T-helper 17 cell (primary cell): ENCODE data around the gene ADAMTS13. TPM values are rescaled to one million over a fixed set of nuclear protein-coding genes. Genes with fewer than 3 reads are reported as not detected.

Experiments
- ATAC-seq: fragments of 150-1000 bp; cut with Tn5 transposase; 2 replicates; pipeline ENCODE4 v1.10.0; 2021; ENCODE audit warnings: mild to moderate bottlenecking, moderate library complexity
- DNase-seq, 3 donors: peaks; one replicate each; pipeline versions ENCODE4 v3.0.0 to v3.0.0-alpha.2; 2020 to 2021
- H3K9me3 ChIP-seq: one replicate; pipeline ENCODE4 v1.7.0; 2013; ENCODE audit warnings: low read length, mild to moderate bottlenecking; ENCODE audit not compliant: control insufficient read depth, poor library complexity, severe bottlenecking
- H3K27ac Mint-ChIP-seq: one replicate; pipeline ENCODE4 v1.8.0; 2022; ENCODE audit warnings: mild to moderate bottlenecking, moderate library complexity, mixed read lengths
- H3K27me3 Mint-ChIP-seq: one replicate; pipeline ENCODE4 v1.8.0; 2022; ENCODE audit warnings: mixed read lengths
- H3K36me3 Mint-ChIP-seq: one replicate; pipeline ENCODE4 v1.8.0; 2022; ENCODE audit warnings: low read depth, mixed read lengths
- H3K4me1 Mint-ChIP-seq: one replicate; pipeline ENCODE4 v1.8.0; 2022; ENCODE audit warnings: mild to moderate bottlenecking, mixed read lengths
- H3K4me3 Mint-ChIP-seq: one replicate; pipeline ENCODE4 v1.8.0; 2022; ENCODE audit warnings: mild to moderate bottlenecking, moderate library complexity, mixed read lengths
- total RNA-seq, 4 donors: library from RNA in 2 of 4; stranded (reverse) in 2 of 4; gene quantifications; one replicate each; pipeline ENCODE4 v1.2.3 and lab custom pipeline; 2022 to 2026

The ADAMTS13 gene
- total RNA-seq, 2 donors from 2014 or later = 1.1 to 1.9 TPM

DNA sequence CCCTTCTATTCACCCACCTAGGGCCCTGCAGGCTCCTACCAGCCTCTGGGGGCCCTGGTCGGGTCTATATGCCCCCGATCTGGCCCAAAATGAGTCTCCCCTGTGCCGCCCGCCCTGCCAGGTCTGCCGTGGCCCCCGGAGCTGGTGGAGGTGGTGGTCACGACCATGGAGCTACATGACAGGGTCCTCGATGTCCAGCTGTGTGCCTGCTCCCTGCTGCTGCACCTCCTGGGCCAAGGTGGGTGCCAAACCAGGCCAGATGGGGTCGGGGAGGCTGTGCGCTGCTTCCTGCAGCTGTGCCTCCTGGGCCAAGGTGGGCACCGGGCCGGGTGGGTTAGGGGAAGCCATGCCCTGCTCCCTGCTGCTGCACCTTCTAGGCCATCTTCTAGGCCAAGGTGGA, 21.9 kb upstream of the ADAMTS13 start:
- H3K36me3 Mint-ChIP-seq = no peaks in the 10 kb centered on the region
- no peaks in the 10 kb centered on the region for H3K9me3 ChIP-seq
- H3K27me3 Mint-ChIP-seq = no peaks in the 10 kb centered on the region
- H3K4me1 Mint-ChIP-seq = peaks cover 6% of the 10 kb centered on the region
- ATAC-seq (no peak), DNase-seq (no peak)
- H3K27ac Mint-ChIP-seq = no peak overlapping the region
- no peak overlapping the region for H3K4me3 Mint-ChIP-seq

GRCh38 chr9:133401588-133401987, 20.6 kb upstream of the ADAMTS13 start:
- Mint-ChIP-seq H3K4me1 (peaks cover 6% of the 10 kb centered on the region), H3K4me3 (no peak overlapping the region), H3K27me3 (no peaks in the 10 kb centered on the region), H3K36me3 (peaks cover 3% of the 10 kb centered on the region), H3K27ac (peak overlapping the region; percentile 9)
- no peak for DNase-seq
- ATAC-seq = no peak
- H3K9me3 ChIP-seq = no peaks in the 10 kb centered on the region

DNA sequence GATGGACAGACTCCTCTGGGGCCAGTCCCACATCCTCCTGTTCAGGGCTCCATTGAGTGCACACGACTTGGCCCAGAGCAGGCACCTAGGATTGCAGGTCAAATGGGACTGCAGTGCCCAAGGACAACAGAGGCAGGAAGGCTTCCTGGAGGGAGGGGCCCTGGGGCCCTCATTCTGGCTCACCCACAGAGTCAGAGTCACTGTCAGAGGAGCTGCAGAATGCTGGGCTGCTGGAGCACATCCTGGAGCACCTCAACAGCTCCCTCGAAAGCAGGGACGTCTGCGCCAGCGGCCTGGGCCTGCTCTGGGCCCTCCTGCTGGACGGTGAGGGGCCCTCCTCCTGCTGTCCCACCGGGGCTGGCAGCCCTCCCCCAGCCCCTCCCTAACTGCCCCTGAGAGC, 19.5 kb upstream of the ADAMTS13 start:
- Mint-ChIP-seq H3K27me3 (no peaks in the 10 kb centered on the region), H3K27ac (peak overlapping the region; percentile 9), H3K4me3 (no peak overlapping the region), H3K4me1 (peaks cover 7% of the 10 kb centered on the region), H3K36me3 (peaks cover 3% of the 10 kb centered on the region)
- ATAC-seq (no peak), DNase-seq (no peak)
- H3K9me3 ChIP-seq = no peaks in the 10 kb centered on the region

DNA sequence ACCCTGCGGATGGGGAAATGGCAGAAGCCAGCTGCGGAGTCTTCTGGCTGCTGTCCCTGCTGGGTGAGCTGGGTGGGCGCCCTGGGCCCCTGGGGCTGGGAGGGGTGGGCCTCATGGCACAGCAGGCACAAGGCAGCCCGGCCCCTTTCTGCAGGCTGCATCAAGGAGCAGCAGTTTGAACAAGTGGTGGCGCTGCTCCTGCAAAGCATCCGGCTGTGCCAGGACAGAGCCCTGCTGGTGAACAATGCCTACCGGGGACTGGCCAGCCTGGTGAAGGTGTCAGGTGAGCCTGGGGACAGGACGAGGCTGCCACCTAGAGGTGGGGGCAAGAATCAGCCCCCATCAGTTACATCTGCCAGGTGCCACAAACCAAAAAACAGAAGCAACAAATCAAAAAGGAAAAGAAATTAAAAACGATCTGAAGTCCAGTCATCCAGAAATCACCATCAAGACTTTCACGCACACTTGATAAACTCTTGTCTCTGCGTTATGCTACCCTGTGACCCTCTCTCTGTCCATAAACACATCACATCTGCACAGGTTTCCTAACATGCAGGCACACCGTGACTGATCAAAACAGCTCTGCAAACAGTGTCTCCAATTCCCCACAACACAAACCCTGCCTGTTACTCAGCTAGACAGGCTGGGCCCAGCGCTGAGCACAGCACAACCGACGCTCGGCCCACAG, 18.3 kb upstream of the ADAMTS13 start:
- Mint-ChIP-seq H3K27me3 (no peaks in the 10 kb centered on the region), H3K4me1 (peaks cover 7% of the 10 kb centered on the region), H3K27ac (no peak overlapping the region), H3K4me3 (no peak overlapping the region), H3K36me3 (peaks cover 3% of the 10 kb centered on the region)
- ATAC-seq (peak; percentile 49), DNase-seq (peak; percentile 35 to 59 (median 41))
- no peaks in the 10 kb centered on the region for H3K9me3 ChIP-seq

DNA sequence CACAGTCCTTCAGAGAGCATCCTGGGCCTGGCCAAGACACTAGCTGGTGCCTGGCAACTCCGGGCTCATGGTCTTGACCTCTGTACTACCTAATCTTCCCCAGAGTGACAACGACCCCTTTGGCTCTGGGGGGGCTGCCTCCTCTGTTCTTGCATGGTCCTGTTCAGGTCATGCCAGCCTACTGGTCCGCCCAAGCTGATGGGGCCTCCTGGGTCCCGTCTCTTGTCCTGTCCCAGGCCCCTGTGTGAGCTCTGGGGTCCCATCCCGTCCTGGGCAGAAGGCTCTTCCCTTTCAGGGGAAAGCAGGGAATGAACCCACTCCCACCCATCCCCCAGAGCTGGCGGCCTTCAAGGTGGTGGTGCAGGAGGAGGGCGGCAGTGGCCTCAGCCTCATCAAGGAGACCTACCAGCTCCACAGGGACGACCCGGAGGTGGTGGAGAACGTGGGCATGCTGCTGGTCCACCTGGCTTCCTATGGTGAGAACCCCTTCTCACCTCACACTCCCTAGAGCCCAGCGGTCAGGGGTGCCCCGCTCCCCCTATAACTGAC, 17.6 kb upstream of the ADAMTS13 start:
- no peaks in the 10 kb centered on the region for H3K27me3 Mint-ChIP-seq
- peaks cover 3% of the 10 kb centered on the region for H3K36me3 Mint-ChIP-seq
- DNase-seq (no peak), ATAC-seq (no peak)
- peaks cover 7% of the 10 kb centered on the region for H3K4me1 Mint-ChIP-seq
- H3K9me3 ChIP-seq = no peaks in the 10 kb centered on the region
- no peak overlapping the region for H3K4me3 Mint-ChIP-seq
- H3K27ac Mint-ChIP-seq = no peak overlapping the region

DNA sequence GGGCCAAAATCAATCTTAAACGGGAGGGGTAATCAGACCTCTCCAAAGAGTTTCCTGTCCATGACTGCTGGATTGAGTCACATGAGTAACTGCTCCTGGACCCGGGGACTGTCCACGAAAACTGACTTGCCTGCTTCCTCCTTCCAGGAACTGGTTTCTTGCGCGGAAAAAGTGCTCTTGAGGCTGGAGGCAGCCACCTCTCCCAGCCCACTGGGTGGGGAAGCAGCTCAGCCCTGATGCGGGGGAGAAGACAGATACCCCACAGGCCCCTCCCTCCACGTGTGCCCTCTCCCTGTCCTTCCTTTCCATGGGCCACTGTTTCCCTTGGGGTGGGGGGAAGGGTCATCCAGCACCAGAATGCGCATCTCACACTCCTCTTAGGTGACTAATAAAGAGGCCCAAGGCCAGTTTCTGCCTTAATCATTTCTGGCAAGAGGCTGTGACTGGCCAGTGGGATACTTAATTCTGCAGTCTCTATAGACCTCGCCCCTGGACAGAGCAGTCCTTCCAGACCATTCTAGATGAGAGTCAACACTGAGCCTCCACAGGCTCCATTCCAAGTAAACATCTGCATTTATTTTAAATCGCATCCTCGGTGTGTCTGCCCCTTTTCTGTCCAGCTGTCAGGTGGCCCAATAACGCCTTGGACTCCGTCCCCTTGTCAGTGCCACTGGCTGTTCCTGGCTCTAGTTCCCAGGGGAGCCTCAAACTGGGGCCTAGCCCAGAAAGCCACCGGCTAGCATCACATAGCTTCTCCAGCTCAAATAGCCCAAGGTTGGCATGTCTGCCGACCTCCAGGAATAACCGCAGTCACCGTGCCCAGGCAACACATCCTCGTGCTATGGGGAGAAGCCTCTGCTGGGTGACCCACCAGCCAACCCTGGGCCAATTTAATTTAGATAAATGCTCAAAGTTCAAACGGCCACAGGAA, 16.4 kb upstream of the ADAMTS13 start:
- ATAC-seq (no peak), DNase-seq (no peak)
- H3K4me3 Mint-ChIP-seq = no peak overlapping the region
- H3K4me1 Mint-ChIP-seq = peaks cover 7% of the 10 kb centered on the region
- H3K36me3 Mint-ChIP-seq = peaks cover 7% of the 10 kb centered on the region
- H3K27ac Mint-ChIP-seq = peak overlapping the region; percentile 79
- no peaks in the 10 kb centered on the region for H3K9me3 ChIP-seq
- no peaks in the 10 kb centered on the region for H3K27me3 Mint-ChIP-seq

DNA sequence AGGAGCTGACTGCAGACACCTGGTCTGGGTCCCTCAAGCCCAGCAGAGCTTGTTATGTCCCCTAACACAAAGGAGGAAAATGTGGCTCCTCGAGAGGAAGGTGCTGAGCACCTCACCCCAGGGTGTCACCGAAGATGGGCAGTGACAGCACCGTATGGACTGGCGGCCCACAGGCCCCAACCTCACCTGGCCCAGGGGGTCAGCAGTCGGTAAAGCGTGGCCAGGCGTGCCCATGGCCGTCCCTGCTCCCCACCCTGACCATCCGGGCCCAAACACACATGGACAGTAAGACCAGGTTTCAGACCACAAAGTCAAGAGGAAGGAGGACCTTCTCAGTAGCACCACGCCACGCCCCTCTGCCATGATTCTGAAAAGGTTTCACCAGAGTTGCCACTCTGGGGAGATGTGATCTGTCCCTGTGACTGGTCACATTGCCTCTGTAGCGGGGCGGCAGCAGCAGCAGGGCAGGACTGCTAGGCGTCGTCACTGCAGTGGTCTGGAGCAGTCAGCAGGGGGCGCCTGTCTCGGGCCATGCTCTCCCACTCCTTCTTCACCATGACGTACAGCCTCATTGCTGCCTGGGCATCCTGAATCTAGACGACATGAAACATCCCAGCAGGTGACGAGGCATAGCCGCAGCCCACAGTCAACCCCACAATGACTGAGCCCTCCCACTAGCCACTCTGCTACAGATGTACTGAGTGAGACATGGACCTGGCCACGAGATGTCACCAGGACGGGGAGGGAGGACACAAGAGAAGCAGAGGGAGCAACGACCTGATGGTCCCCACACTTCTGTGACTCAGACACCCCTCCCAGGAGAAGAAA, 15.5 kb upstream of the ADAMTS13 start:
- H3K27ac Mint-ChIP-seq = peak overlapping the region; percentile 79
- H3K36me3 Mint-ChIP-seq = peaks cover 7% of the 10 kb centered on the region

GRCh38 chr9:133408042-133408441, 14.1 kb upstream of the ADAMTS13 start:
- H3K27me3 Mint-ChIP-seq = no peaks in the 10 kb centered on the region
- no peak overlapping the region for H3K27ac Mint-ChIP-seq
- H3K36me3 Mint-ChIP-seq = peaks cover 7% of the 10 kb centered on the region

More for the DNA sequence above, 15.5 kb upstream of the ADAMTS13 start:
- H3K27me3 Mint-ChIP-seq = no peaks in the 10 kb centered on the region
- H3K4me1 Mint-ChIP-seq = peaks cover 7% of the 10 kb centered on the region
- DNase-seq = peak; percentile 68 to 72 (median 69)
- no peak overlapping the region for H3K4me3 Mint-ChIP-seq
- peak; percentile 95 for ATAC-seq
- no peaks in the 10 kb centered on the region for H3K9me3 ChIP-seq

GRCh38 chr9:133415170-133415569, 7.0 kb upstream of the ADAMTS13 start:
- no peak overlapping the region for H3K4me3 Mint-ChIP-seq
- no peaks in the 10 kb centered on the region for H3K27me3 Mint-ChIP-seq
- peaks cover 30% of the 10 kb centered on the region for H3K4me1 Mint-ChIP-seq
- H3K27ac Mint-ChIP-seq = peak overlapping the region; percentile 79
- DNase-seq = no peak
- H3K36me3 Mint-ChIP-seq = peaks cover 2% of the 10 kb centered on the region
- ATAC-seq = no peak
- no peaks in the 10 kb centered on the region for H3K9me3 ChIP-seq

More at GRCh38 chr9:133408042-133408441, 14.1 kb upstream of the ADAMTS13 start:
- ATAC-seq (no peak), DNase-seq (no peak)
- no peak overlapping the region for H3K4me3 Mint-ChIP-seq
- no peaks in the 10 kb centered on the region for H3K9me3 ChIP-seq
- H3K4me1 Mint-ChIP-seq = peaks cover 12% of the 10 kb centered on the region

DNA sequence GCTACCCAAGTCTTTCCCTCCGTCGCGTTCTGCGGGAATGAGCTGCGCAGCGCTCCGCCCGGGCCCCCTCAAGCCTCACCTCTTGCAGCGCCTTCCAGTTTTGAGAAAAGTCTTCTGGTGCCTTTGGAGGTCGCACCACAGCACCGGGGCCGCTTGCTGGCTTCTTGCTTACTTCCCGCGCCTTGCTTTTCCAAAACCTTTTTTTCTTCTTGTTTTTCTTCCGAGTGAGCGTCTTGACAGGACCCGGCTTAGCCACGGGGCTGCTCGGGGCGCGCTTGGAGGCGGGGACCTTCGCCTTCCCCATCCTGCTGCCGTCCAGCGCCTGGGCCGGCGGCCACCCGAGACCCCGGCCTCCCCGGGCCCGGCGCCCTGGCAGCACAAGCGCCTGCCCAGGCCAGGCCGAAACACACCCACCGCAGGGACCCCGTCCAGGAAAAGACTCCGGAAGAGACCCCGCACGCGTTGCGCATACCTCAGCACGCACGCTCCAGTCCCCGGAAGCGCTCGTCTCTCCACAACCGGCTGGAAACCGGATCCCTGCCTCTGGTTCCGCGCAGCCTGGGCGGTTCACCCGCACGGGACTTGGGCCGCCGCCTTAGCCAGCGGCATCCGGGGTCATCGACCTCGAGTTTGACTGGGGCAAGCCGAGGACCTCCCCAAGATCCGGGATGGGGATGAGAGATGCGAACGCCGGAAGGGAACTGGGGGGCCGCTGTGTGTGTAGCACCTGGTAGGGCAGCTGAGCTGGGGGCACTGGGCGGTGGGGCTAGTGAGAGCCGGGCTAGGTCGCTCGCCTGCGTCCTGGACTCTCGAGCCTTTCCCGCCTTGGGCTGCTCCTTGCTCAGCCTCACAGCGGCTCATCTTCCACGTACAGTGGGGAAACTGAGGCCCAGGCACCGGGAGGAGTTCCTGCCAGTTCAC, 4.4 kb upstream of the ADAMTS13 start, which contains the start of gene REXO4:
Gene REXO4, minus strand, starts transcription at position 470 of the 921 bp plus-strand sequence. Its CDS starts 166 bp downstream, at position 304.
- Mint-ChIP-seq H3K27ac (peak within 1 kb of the TSS; percentile 91), H3K27me3 (no peaks in the 10 kb centered on the region), H3K4me3 (peak within 1 kb of the TSS; percentile 90), H3K36me3 (no peaks in the 10 kb centered on the region), H3K4me1 (peaks cover 38% of the 10 kb centered on the region)
- DNase-seq (peak; percentile 54 to 80 (median 64)), ATAC-seq (peak; percentile 87)
- no peaks in the 10 kb centered on the region for H3K9me3 ChIP-seq

DNA sequence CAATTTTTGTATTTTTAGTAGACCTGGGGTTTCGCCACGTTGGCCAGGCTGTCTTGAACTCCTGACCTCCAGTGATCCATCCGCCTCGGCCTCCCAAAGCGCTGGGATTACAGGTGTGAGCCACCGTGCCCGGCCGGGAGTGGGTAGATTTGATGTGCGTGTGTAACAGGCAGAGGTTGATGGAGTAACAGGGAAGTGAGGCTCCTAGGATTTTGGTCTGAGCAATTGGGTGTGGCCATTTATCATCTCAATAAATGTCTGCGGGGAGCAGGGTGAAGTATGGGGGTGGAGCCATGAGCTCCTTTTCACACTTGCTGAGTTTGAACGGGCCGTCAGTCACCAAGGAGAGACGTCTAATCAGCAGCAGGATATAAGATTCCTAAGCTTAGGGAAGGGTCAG, 3.2 kb upstream of the ADAMTS13 start:
- Mint-ChIP-seq H3K36me3 (no peaks in the 10 kb centered on the region), H3K4me1 (peaks cover 35% of the 10 kb centered on the region), H3K4me3 (peak overlapping the region; percentile 90), H3K27me3 (no peaks in the 10 kb centered on the region), H3K27ac (peak overlapping the region; percentile 91)
- ATAC-seq (no peak), DNase-seq (no peak)
- H3K9me3 ChIP-seq = no peaks in the 10 kb centered on the region

DNA sequence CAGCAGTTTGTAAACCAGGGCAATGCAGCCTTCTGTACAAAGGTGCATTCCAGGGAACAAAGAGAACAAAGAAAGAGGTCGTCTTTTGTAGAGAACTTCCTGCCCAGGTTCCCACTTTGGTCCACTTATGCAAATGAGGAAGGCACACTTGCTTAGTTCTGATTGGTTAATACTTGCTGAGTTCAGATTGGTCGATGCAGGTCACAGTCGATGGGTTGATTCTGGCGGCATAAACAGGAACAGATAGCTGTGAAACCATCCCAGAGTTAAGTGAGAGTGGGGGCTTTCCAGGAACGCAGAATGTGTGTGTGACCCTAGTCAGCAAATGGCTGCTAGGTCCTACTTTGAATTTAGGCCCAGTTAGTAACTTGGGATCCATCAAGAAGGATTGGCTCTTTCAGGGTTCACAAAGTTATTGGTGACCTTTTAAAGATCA, 1.8 kb upstream of the ADAMTS13 start:
- DNase-seq = no peak
- ATAC-seq = peak; percentile 35
- H3K27ac Mint-ChIP-seq = peak overlapping the region; percentile 19
- H3K36me3 Mint-ChIP-seq = no peaks in the 10 kb centered on the region
- H3K4me3 Mint-ChIP-seq = no peak overlapping the region
- peaks cover 28% of the 10 kb centered on the region for H3K4me1 Mint-ChIP-seq
- H3K9me3 ChIP-seq = no peaks in the 10 kb centered on the region
- H3K27me3 Mint-ChIP-seq = peaks cover 8% of the 10 kb centered on the region
